DND-41 (cell line): ENCODE measurements around the gene PRDM15.

Source experiments
- CTCF ChIP-seq: IDR thresholded peaks from 2 replicates; pipeline ENCODE4 v1.5.1; 2012; ENCODE audit warnings: borderline replicate concordance, low read length, moderate library complexity, mild to moderate bottlenecking; ENCODE audit not compliant: poor library complexity, severe bottlenecking; ENCODE audit errors: extremely low read depth
- EZH2 ChIP-seq: IDR thresholded peaks from 3 replicates; pipeline ENCODE4 v1.6.1; 2012; ENCODE audit warnings: borderline replicate concordance, low read depth, mild to moderate bottlenecking, moderate library complexity, low read length, inconsistent platforms; ENCODE audit not compliant: severe bottlenecking

GRCh38 chr21:41848533-41848932 lies 30.6 kb downstream of the PRDM15 start:
- TF ChIP-seq CTCF (no peak), EZH2 (no peak)
